UCSD-AML1 (cell line): ENCODE results near the gene WIF1.

Experiments used
- DNase-seq: peaks from one replicate; lab custom pipeline; 2025; ENCODE audit not compliant: unreplicated experiment; lab: John Stamatoyannopoulos, UW

Gene WIF1

DNA sequence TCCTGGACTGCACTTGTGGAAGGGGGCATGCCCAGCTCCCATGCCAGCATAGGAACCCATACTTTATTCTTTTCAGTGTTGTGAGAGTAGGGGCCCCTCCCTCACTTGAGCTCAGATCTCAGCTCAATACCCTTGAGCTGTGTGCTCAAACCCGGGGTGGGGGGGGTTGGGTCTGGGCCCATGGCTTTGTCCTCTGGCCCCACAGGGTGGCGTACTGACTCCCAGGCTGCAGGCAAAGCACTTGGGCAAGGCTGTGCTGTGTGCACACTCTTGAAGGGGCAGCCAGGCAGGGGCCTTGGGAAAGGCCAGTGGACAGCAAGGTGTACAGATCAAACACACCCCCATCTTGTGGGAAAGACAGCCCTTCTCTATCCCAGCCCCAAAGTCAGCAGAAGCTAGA lies 81.8 kb downstream of the WIF1 start:
- no peak for DNase-seq

DNA sequence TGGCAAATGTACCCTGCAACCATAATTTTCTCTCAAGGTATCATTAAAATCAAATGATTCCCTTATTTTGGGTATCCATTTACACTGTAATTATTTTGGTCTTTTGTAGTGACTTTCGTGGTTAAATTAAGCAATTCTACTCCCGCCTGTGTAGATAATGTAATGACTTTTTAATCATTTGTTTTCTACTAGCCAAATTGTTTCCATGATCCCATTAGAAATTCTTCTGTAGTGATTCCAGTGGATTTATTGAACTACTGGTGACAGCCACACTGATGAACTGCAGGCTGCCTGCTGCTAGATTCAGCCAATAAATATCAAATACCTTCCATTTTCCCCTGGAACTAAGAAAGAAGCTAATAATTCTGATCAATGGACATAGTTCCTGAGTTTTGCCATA lies 96.0 kb downstream of the WIF1 start:
- DNase-seq = no peak

DNA sequence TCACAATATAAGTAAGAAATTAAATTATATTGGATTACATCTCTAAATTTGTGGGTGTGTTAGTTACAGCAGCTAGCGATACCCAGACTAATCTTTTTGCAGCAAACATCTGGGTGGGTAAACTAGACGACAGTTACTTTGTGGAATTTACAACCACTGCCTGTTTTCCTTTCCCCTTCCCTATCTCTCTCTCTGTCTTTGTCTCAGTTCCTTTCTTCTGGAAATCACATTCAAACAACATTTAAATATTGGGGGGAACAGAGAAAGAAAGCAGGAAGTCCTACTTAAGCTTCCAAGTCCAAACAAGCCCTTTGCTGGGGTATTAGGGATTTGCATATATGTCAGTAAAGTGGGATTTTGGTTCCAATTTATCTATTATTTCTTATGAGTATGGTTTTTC lies 97.6 kb downstream of the WIF1 start:
- DNase-seq = no peak

DNA sequence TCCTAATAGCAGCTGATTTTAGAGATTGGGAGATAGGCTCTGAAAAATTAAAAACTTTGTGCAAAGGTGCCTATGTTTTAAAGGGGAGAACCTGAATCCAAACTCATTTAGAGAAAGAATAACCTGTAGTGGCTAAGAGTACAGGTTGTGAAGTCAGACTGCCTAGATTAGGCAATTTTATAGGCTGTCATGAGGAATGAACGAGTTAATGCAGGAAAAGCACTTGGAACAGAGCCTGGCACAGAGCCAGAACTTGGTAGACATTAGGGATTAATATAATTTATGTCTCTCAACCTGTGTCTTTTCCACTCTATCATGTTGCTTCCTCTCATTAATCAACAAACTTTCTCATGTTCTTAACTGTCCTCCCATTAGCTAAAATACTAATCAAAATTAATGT lies 98.1 kb downstream of the WIF1 start:
- no peak for DNase-seq

DNA sequence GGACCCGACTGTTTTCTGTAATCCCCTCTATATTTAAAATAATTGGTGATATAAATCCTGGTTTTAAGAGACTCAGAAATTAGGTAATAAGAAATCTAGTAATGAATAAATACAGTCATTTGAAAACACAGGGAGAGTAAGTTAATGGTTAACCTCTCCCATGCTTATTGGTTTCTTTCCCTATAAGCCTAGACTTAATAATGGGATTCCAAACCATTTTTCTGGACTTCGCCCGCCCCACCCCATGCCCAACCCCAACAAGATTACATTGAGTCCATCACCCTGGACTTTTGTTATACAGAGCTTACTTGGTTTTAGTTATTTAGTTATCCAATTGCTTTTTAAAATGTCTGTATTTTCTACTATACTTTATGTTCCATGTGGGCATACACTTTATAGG lies 98.7 kb downstream of the WIF1 start:
- no peak for DNase-seq

DNA sequence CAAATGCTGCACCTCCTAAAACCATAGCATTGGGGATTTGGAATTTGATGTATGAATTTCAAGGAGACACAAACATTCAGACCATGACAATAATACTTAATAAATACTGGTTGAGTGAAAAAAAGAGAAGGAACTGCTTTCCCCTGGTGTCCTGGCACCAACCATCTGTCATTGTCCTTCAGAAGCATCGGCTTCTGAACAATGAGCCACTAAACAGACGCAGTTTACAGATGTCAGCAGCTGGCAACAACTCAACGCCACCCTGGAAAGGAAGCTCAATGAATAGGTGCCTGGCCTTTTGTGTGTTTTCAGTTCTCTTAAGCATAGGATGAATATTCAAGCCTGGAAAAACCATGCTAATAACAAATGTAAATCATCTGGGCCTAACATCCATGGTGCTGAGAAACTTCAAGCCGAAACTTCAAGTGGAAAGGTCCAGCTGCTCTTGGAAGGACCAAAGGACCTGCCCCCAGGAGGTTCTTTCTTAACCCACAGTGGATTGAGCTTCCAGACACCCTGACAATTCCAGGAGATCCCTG lies 101.3 kb downstream of the WIF1 start:
- DNase-seq = no peak

DNA sequence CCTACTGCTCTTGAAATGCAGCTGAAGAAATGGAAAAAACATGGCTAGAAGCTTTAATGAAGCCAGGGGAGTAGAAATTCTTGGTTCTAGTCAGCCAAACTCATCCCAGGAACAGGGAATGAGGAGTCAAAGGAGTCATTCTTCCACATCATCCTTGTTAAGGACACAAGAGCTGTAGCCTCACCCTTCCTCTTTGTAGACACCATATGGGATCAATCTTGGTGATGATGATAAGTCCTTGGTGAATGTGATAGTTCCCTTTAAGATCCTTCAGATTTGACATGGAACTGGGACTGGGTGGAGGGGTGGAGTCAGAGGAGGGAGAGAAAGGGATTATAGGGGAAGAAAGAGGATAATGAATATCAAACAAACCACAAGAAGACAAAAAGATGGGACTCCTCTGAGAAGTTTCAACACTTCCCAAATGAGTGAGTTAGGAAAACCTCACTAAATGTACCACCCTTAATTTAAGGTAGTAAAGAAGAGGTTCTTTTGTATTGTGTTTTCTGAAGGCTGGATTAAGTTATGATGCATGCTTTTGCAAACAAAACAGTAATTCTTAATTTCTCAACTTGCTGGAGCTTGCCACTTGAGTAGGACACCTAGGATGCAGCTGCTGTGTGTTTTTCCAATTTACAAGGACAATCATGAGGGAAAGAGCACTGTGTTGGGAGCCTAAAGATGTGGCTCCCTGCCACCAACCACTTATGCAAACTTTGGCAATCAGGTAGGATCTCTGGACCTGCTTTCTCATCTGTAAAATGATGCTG lies 104.0 kb downstream of the WIF1 start:
- no peak for DNase-seq

DNA sequence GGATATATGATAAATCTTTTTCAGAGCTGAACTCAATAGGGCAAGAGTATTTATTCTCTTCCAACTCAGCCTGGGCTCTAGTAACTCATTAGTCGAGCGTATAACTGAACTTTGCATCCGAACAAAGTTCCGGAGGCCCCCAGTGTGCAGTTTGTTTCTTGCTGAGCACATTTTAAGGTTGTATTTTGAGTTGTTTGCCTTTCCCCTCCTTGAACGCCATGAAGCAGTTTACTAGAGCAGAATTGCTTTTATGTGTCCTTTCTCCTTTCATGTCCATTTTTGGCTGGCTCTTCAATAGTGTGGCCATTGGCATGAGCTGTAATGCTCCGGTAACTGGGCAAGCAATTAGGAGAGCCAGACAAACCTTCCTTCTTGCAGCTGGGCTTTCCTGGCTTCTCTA lies 105.3 kb downstream of the WIF1 start:
- DNase-seq = no peak

DNA sequence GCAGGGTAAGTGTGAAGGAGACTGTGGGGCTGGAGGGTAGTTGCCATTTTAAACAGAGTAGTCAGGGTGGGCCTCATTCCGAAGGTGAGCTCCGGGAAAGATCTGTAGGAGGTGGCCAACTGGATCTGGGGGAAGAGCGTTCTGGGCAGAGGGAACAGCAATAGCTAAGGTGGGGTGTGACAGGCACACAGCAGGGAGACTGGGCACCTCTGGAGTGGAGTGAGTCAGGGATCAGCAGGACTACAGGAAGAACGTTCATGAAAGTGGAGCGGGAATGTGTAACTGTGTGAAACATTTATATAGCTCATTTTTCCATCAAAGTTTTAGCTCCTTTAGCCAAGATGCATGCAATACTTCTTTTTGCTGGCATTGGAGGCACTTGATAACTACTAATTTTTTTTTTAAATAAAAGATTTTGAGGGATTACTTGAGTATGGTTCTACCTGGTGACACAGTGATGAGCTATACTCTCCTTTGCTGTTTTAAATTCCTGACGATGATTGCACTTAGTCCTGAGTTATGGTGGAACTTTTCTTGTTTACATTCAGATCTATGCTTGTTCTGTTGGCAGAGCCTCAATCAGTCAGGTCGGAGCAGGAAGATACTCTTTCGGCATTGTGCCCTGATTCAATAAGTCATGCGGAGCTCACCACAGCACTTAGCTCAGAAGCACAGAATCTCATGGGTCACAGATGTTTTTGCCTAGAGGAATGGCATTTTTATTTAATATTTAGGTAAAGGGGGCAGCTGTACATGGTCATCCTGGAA lies 106.4 kb downstream of the WIF1 start:
- DNase-seq = no peak

DNA sequence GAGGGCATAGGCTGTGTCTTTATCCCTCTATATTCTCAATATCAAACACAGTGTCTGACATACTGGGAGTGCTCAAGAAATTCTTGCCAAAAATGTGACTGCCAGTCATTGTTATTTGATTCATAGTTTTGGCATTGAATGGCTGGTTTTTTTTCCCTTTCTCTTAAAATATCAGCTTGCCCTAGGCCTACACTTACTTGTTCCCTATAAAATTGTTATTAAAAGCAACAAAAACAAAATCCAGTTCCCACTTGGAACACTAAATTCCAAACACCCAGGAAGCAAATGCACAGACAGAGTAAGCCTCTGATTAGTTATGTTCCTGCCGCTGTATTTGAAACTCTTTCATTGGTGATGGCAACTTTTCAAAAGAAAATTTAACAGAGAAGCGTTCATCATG lies 110.7 kb downstream of the WIF1 start:
- no peak for DNase-seq

DNA sequence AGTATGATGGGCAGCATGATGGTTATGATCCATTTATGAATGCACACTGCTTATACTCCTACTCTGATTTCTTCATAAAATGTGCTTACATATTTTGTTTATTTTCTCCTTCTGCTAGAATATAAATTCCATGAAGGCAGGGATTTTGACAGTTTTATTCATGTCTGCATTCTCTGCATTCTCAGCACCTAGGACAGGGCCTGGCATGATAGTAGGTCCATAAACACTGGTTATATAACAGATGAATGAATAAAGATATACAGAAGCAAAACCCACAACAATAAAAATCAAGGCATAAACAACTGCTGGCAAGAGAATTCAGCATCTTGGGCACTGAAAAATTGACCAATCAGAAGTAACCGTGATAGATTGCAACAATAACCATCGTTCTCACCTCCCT lies 115.4 kb downstream of the WIF1 start:
- DNase-seq = no peak

DNA sequence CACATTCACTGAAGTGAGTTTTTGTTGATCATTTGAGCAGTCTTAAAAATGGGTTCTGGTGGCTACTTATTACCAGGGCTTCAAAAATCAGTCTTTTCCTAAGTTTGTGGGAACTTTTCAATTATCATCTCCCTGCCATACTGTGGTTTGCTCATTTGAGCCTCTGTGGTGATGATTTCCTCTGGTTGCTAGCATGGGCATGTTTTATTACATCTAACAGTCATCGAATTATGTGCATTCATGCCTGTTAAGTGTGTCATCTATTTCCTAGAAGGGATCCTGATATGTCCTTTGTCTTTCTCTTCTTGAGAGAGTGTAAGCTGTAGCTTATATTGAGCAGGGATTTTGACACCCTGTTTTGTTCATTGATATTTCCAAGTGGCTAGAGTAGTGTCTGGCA lies 116.8 kb downstream of the WIF1 start:
- DNase-seq = no peak
